HepG2 (cell line): ENCODE measurements around the gene PRDM10. TPM values are rescaled to one million over a fixed set of nuclear protein-coding genes. Genes with fewer than 3 reads are reported as not detected.

Experiments used
- MAZ ChIP-seq, 2 experiments: sonication (generic) in 1 of 2; formaldehyde crosslinking in 1 of 2; IDR thresholded peaks; 2 replicates each; pipeline versions ENCODE4 v1.5.0 to v1.6.1; 2012 to 2020; ENCODE audit warnings: low read depth in 2 of 2, mild to moderate bottlenecking in 2 of 2, borderline replicate concordance in 1 of 2, improper control_type of control experiment in 1 of 2, low read length in 1 of 2, missing genetic modification reagents in 1 of 2, moderate library complexity in 1 of 2
- SALL2 ChIP-seq: sonication (generic); formaldehyde crosslinking; IDR thresholded peaks from 2 replicates; pipeline ENCODE4 v1.8.1; 2023; ENCODE audit warnings: mild to moderate bottlenecking, missing genetic modification reagents, inconsistent platforms
- SIN3A ChIP-seq: IDR thresholded peaks from 2 replicates; pipeline ENCODE4 v1.6.1; 2011; ENCODE audit warnings: low read depth, mild to moderate bottlenecking, control low read depth, low read length, borderline replicate concordance
- SNAPC4 ChIP-seq: sonication (generic); formaldehyde crosslinking; IDR thresholded peaks from 2 replicates; pipeline ENCODE4 v1.4.0; 2020; ENCODE audit warnings: mild to moderate bottlenecking, missing genetic modification reagents
- SRSF9 ChIP-seq: fragments of 200-400 bp; formaldehyde crosslinking; IDR thresholded peaks from 2 replicates; pipeline ENCODE4 v1.6.1; 2018; ENCODE audit warnings: borderline replicate concordance, mild to moderate bottlenecking, low read depth, low read length; ENCODE audit not compliant: insufficient read depth, poor library complexity, severe bottlenecking
- ZNF687 ChIP-seq: sonication (generic); formaldehyde crosslinking; IDR thresholded peaks from 2 replicates; pipeline ENCODE4 v1.5.1; 2020; ENCODE audit warnings: mild to moderate bottlenecking, missing genetic modification reagents, moderate library complexity
- ZNF747 ChIP-seq: sonication (generic); formaldehyde crosslinking; IDR thresholded peaks from 2 replicates; pipeline ENCODE4 v1.8.1; 2023; ENCODE audit warnings: missing genetic modification reagents, mild to moderate bottlenecking, borderline replicate concordance
- ZSCAN30 ChIP-seq: sonication (generic); formaldehyde crosslinking; IDR thresholded peaks from 2 replicates; pipeline ENCODE4 v1.5.0; 2020; ENCODE audit warnings: mild to moderate bottlenecking, missing genetic modification reagents
- polyA plus RNA-seq, 8 experiments: library from polyadenylated mRNA; depleted of rRNA in 3 of 8; stranded (reverse) in 7 of 8; unstranded in 1 of 8; fragments of >200 nt; fragmentation: Illumina TruSeq in 4 of 8; extraction: Trizol in 4 of 8; gene quantifications; 2 replicates each; pipeline versions ENCODE4 v1.2.1 to v1.2.3, GENCODE V29; 2011 to 2016; ENCODE audit warnings: low read depth in 4 of 8, missing spikeins in 1 of 8, mixed read lengths in 1 of 8; ENCODE audit not compliant: insufficient read depth in 1 of 8
- total RNA-seq, 5 experiments: library from RNA; depleted of rRNA; stranded (reverse); fragments of >200 nt; fragmentation: Illumina TruSeq; extraction: Trizol; gene quantifications; 2 replicates each; pipeline ENCODE4 v1.2.3, GENCODE V29; 2016; ENCODE audit warnings: low read depth in 1 of 5
- TF ChIP-seq, protein P1 (sequence below): sonication (generic); formaldehyde crosslinking; IDR thresholded peaks from 2 replicates; pipeline ENCODE4 v1.4.0; 2020; ENCODE audit warnings: missing genetic modification reagents
- TF ChIP-seq, protein P2 (sequence below): sonication (generic); formaldehyde crosslinking; IDR thresholded peaks from 2 replicates; pipeline ENCODE4 v1.4.0; 2020; ENCODE audit warnings: missing genetic modification reagents, borderline replicate concordance

Gene PRDM10
- total and polyA plus RNA-seq, 2 of the 13 experiments (the other 11 are each of a cell fraction or from before 2014, with no cell fraction given), result 5.7 to 5.8 TPM

DNA sequence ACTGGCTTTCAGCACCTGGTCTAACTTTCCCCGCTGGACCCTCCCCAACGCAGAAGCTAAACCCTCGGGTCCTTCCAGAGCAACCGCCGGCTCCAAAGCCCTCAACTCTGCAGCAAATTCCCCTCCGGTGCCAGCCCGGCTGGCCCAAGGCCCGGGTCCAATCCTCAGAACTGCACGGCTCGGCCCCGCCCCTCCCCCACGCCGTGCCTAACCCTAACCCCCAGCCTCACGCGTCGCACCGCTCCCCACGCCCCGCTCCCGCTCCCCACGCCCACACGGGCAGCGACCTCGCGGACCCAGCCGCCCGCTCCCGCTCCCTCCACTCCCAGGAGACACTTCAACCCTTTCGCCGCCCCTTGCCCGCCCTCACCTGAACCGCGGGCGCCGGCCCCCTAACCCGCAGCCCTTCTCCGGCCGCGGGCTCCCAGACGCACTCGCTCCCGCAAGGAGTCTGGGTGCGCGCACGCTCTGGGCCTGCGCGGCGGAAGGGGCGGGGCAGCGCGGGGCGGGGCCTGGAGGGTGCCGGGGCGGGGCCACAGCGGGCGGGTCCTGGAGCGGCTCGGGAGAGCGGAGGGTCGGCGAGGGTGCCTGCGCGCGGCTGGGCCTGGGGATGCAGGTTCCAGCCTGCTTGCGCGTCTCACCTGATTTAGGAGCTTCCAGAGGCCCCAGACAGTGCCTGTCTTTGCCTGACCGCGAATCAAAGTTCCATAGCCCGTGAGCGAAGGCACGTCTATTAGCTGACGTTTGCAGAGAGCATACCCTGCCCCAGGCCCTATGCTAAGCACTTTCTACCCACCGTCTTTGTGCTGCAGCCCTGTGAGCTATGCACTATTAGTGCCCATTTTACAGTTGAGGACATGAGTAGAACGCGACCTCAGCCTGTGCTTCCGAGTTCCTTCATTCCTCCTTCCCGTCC lies 107.3 kb downstream of the PRDM10 start, which contains the start of gene NFRKB (continued):
- TF ChIP-seq SNAPC4 (no peak), MAZ (IDR thresholded peaks at IDR 0.05; ENCODE audit: borderline replicate concordance, low read depth, low read length) (no peak), MAZ (CRISPR knock-in tag; IDR thresholded peaks at IDR 0.05; ENCODE audit: low read depth) (peak; percentile 73), SRSF9 (no peak), ZSCAN30 (CRISPR knock-in tag) (peak; percentile 76), SALL2 (CRISPR knock-in tag) (peak; percentile 63; the same call in 1 of the 2 replicates), ZNF687 (peak; percentile 84), ZNF747 (CRISPR knock-in tag) (peak; percentile 80; the same call in 1 of the 2 replicates), SIN3A (peak; percentile 79; the same call in 1 of the 2 replicates)
- TF ChIP-seq, protein P1, sequence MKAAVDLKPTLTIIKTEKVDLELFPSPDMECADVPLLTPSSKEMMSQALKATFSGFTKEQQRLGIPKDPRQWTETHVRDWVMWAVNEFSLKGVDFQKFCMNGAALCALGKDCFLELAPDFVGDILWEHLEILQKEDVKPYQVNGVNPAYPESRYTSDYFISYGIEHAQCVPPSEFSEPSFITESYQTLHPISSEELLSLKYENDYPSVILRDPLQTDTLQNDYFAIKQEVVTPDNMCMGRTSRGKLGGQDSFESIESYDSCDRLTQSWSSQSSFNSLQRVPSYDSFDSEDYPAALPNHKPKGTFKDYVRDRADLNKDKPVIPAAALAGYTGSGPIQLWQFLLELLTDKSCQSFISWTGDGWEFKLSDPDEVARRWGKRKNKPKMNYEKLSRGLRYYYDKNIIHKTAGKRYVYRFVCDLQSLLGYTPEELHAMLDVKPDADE (CRISPR knock-in tag), result peak; percentile 82; the same call in 1 of the 2 replicates
- TF ChIP-seq, protein P2, sequence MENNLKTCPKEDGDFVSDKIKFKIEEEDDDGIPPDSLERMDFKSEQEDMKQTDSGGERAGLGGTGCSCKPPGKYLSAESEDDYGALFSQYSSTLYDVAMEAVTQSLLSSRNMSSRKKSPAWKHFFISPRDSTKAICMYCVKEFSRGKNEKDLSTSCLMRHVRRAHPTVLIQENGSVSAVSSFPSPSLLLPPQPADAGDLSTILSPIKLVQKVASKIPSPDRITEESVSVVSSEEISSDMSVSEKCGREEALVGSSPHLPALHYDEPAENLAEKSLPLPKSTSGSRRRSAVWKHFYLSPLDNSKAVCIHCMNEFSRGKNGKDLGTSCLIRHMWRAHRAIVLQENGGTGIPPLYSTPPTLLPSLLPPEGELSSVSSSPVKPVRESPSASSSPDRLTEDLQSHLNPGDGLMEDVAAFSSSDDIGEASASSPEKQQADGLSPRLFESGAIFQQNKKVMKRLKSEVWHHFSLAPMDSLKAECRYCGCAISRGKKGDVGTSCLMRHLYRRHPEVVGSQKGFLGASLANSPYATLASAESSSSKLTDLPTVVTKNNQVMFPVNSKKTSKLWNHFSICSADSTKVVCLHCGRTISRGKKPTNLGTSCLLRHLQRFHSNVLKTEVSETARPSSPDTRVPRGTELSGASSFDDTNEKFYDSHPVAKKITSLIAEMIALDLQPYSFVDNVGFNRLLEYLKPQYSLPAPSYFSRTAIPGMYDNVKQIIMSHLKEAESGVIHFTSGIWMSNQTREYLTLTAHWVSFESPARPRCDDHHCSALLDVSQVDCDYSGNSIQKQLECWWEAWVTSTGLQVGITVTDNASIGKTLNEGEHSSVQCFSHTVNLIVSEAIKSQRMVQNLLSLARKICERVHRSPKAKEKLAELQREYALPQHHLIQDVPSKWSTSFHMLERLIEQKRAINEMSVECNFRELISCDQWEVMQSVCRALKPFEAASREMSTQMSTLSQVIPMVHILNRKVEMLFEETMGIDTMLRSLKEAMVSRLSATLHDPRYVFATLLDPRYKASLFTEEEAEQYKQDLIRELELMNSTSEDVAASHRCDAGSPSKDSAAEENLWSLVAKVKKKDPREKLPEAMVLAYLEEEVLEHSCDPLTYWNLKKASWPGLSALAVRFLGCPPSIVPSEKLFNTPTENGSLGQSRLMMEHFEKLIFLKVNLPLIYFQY (CRISPR knock-in tag), result peak; percentile 83; the same call in 1 of the 2 replicates
